Measurements from ENCODE around the gene LRRC74B.
"Not testable (repeated sequence)": the region's sequence is repeated elsewhere in the genome, so short reads cannot be mapped to it uniquely, and the experiment has no call there.

DNA sequence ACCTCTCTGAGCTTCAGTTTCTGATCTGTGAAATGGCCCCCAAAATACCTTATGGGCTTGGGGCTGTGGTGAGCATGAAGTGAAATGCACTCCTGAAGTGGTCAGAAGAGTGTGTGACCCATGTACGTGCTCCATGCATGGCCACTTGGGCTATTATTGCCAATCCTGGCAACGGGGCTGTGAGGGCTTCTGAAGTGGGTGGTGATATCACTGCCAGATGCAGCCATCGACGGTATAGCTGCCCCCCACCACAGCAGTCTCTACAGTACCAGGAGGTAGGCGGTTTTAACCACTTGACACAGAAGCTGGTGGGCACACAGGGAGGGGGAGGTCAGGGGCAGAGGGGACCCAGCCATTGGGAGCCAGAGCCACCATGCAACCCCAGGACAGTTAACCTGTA, 2.7 kb downstream of the LRRC74B start:
- TF ChIP-seq, protein P1, sequence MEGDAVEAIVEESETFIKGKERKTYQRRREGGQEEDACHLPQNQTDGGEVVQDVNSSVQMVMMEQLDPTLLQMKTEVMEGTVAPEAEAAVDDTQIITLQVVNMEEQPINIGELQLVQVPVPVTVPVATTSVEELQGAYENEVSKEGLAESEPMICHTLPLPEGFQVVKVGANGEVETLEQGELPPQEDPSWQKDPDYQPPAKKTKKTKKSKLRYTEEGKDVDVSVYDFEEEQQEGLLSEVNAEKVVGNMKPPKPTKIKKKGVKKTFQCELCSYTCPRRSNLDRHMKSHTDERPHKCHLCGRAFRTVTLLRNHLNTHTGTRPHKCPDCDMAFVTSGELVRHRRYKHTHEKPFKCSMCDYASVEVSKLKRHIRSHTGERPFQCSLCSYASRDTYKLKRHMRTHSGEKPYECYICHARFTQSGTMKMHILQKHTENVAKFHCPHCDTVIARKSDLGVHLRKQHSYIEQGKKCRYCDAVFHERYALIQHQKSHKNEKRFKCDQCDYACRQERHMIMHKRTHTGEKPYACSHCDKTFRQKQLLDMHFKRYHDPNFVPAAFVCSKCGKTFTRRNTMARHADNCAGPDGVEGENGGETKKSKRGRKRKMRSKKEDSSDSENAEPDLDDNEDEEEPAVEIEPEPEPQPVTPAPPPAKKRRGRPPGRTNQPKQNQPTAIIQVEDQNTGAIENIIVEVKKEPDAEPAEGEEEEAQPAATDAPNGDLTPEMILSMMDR (IDR thresholded peaks at IDR 0.05; ENCODE audit: low read depth, low read length), result not testable (repeated sequence)
- TF ChIP-seq, protein P2, sequence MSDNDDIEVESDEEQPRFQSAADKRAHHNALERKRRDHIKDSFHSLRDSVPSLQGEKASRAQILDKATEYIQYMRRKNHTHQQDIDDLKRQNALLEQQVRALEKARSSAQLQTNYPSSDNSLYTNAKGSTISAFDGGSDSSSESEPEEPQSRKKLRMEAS (IDR thresholded peaks at IDR 0.05; ENCODE audit: low read depth, low read length), result not testable (repeated sequence)
- TF ChIP-seq MYC (IDR thresholded peaks at IDR 0.05; ENCODE audit: low read depth, low read length), result not testable (repeated sequence)
